CD4-positive, alpha-beta T cell treated with Interleukin-15 for 1 hour (primary cell): ENCODE measurements around the gene AHCYL1.
"Not testable (repeated sequence)": the region's sequence is repeated elsewhere in the genome, so short reads cannot be mapped to it uniquely, and the experiment has no call there.

Source experiments
- DNase-seq: peaks from one replicate; pipeline ENCODE4 v3.0.0-alpha.2; 2020

AHCYL1 gene

DNA sequence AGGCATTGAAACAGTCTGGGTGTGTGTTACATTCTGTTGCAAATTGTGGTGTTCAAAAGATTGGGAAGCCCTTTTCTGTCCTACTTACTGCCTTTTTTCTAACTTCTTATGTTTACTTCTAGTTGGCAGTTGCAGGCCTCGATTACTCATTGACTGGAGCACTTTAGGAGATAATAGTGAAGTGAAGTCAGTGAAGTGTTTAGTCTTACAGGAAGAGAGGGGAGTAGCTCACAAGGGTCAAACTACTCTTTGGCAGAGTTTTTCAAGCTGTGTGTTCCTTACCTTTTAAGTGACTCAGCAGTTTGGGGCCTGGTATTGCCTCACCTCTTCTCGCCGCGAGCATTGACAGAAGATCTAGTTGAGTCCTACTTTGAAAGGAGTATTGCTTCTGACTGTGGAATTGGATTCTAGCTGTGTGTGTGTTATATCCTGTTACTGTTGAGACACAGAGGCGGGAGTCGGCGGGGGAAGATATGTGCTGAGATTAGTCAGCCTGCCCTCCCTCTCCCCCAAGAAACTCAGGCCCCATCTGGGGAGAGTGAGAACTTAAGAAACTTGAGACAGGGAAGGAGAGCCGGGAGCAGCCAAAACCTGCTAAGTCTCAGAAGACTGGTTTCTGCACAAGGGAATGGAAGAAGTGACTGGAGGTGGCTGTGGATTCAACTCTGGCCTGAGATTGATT, 19.3 kb downstream of the AHCYL1 start:
- no peak for DNase-seq

GRCh38 chr1:110004583-110004982, 20.0 kb downstream of the AHCYL1 start:
- DNase-seq: no peak

- DNase-seq: no peak
Measured at GRCh38 chr1:110005971-110006370, 21.4 kb downstream of the AHCYL1 start.

- no peak for DNase-seq
Measured at GRCh38 chr1:110006516-110006915, 22.0 kb downstream of the AHCYL1 start.

DNA sequence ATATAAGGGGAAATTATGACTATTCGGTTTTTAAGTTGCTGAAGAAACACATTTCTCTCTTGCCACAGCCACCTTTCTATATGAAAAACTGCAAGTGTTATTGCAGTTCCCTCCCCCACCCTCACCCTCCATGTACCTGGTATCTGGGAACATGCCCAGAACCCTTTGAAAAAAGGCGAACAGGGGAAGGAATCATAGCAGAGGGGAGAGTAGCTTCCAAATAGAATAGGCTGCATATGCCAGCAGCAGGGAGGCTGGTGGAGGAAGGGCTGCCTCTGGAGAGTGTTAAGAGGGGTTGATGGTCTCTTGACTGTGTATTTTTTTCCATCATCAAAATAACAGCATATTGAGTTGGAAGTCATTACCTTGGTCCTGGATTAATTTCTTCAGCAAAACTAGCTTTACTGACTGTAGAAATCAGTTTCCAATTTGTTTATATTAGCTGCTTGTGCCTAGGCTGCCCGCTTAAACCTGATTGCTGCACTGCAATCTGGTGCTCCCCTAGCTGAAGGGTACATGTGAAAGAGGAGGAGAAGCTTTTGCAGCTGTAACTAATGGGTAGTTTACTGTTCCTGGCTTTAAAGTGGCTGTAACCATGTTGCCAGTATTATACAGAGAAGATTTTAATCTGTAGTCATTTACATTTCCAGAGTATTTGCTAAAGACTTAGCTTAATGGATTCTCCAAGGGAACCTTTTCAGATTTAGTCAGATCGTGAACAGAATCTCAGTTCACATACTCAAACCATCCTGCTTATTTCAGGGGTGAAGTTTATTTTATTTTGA, 22.7 kb downstream of the AHCYL1 start:
- DNase-seq: no peak

GRCh38 chr1:110008971-110009565, 24.5 kb downstream of the AHCYL1 start:
- no peak for DNase-seq

- DNase-seq: peak; percentile 72
Measured at GRCh38 chr1:110011527-110012041, 27.0 kb downstream of the AHCYL1 start.

DNA sequence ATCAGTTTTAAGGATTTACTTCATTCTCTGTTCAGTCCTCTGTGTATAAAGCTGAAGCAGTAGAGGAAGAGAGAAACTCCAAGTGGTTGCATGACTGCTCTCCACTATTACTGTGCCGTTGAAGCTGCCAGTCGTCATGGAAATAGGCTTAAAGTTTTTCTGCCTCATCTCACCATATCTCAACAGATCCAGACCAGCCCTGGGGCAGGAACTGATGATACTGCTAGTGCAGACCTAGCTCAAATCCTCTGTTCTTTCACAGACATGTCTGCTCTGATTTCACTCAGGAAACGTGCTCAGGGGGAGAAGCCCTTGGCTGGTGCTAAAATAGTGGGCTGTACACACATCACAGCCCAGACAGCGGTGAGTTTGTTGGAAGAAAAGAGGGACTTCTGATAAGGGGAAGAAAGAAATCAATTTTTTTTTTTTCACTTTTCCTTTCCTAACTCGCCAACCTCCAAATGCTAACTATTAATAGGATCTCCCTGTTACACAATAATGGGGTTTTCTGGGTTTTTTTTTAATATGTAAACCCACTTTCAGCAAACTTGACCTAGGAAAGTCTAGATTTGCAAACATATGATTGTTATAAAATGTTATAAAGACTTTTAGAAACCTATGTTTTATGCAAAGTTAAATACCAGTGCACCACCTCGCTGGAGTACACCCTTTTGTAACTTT, 27.7 kb downstream of the AHCYL1 start:
- DNase-seq: peak; percentile 40

DNA sequence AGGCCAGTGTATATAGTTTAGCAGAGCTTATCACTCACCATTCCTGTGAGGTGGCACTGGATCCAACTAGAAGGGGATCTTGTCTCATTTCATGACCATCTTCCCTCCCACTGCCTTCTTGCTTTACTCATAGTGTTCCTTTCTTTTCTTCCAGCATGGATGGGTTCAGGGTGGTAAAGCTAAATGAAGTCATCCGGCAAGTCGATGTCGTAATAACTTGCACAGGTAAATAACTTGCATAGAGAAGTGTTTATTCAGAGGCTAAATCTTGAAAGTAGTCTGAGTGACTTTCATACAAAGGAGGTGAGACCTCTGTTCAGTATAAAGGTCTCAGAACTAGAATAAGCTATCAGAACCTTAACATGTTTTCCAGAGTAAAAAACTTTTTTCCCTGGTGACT, 33.2 kb downstream of the AHCYL1 start:
- no peak for DNase-seq

GRCh38 chr1:110018396-110018795, 33.8 kb downstream of the AHCYL1 start:
- no peak for DNase-seq

DNA sequence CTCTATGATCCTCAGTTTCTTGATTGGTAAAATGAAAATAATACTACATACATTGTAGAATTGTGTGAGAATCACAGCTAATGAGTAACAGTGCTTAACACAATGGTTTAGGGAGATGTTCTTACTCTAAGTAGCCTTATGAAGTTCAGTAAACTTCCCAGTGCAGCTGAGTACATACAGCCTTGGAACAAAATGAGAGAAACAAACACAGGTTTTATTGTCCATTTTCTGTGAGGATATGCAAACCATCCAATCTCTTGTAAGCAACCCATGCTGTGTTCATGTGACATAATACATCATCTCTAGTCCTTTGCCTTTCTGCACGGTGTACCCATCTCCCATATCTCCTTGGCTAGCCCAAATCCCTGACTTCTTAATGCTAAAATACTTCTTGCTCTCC, 35.2 kb downstream of the AHCYL1 start:
- DNase-seq: no peak

DNA sequence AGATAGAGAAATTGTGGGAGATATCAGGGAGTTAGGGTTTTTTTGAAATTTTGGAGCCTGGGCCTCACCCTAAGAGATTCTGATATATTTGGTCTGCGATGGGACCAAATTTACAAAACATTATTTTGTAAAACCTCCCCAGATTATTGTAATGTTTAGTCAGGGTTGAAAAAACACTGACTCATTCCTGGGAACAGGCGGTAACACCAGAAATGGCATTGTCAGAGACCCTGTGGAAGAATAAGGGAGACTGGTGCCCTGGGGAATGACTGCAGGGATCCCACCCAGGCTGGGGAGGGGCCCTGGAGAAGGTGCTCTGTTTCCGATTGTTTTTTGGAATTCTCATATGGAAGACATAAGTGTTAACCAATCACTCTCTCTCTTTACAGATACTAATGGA, 36.7 kb downstream of the AHCYL1 start:
- DNase-seq: no peak

GRCh38 chr1:110024613-110025012, 40.0 kb downstream of the AHCYL1 start:
- no peak for DNase-seq

DNA sequence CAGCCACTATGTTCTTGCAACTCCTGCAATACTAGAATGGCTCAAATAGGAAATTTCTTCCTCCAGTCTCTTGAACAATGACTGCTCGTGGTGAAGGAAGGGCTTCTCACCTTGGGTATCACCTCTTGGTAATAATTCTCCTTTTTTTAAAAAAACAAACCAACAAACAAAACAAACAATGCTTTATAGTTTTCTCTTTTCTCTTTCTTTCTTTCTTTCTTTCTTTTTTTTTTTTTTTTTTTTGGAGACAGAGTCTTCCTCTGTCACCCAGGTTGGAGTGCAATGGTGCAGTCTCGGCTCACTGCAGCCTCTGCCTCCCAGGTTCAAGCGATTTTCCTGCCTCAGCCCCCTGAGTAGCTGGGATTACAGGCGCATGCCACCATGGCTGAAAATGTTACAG, 46.1 kb downstream of the AHCYL1 start:
- not testable (repeated sequence) for DNase-seq

DNA sequence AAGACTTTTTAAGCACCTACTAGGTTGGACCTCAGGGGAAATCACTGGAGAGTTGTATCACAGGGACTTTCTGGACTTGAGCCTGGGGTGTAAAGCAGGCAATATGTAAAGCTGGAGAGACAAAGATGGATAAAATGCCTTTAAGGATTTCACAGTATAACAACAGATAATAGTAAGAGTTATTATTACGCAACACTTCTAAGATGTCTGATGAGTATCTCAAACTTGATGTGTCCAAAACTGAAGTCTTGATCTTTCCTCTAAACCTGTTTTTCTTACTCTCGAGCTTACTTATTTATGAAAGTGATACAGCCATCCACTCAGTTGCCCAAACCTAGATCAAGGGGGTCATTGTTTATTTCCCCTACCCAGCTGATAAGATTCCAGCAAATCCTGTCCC, 47.8 kb downstream of the AHCYL1 start:
- DNase-seq: no peak

DNA sequence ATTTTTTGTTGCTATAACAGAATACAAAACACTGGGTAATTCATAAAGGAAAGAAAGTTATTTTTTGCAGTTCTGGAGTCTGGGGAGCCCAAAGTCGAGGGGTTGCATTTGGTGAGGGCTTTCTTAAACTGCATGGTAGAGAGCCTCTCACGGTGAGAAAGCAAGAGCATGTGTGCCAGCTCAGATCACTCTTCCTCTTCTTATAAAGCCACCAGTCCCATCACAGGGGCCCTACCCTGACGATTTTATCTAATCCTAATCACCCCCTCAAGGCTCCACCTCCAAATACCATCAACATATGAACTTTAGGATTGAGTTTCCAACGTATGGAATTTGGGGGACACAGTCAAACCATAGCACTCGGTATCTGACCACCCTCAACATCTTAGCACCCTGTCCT, 48.9 kb downstream of the AHCYL1 start:
- DNase-seq: no peak

- DNase-seq: no peak
Measured at GRCh38 chr1:110034040-110034450, 49.5 kb downstream of the AHCYL1 start.

DNA sequence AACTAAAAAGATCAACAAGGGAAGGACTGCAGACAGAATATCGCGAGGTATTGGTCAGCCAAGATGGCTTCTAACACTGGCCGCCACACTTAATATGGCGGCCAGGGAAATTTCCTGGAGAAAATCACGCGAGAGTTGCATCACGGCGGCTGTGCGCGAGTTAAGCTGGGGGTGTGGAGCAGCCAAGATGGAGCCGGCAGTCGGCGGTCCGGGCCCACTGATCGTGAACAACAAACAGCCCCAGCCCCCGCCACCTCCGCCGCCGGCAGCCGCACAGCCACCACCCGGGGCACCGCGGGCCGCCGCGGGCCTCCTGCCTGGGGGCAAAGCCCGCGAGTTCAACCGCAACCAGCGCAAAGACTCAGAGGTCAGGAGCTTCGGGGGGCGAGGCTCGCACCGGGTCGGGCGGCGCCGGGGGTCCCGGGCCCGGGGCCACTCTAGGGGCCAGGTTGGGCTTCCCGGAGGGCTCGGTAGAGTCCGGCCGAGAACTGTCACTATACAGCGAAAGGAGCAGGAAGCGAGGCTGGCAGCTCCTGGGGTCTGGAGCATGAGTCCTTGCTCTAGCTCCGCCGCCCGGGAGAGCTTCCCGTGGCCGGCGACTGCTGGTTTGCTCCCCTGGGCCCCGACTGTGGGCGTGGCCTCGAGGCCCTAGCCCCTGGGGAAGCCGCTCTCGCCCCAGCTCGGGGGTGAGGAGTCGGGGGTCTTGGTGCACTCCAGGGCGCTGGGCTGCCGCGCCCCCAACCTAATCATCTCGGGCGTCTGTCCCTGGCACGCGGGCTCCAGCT, 50.1 kb downstream of the AHCYL1 start, which contains the start of gene STRIP1:
Gene STRIP1, plus strand, starts transcription at position 174 of the 785 bp plus-strand sequence. Its CDS starts 14 bp downstream, at position 188.
- peak; percentile 96 for DNase-seq

DNA sequence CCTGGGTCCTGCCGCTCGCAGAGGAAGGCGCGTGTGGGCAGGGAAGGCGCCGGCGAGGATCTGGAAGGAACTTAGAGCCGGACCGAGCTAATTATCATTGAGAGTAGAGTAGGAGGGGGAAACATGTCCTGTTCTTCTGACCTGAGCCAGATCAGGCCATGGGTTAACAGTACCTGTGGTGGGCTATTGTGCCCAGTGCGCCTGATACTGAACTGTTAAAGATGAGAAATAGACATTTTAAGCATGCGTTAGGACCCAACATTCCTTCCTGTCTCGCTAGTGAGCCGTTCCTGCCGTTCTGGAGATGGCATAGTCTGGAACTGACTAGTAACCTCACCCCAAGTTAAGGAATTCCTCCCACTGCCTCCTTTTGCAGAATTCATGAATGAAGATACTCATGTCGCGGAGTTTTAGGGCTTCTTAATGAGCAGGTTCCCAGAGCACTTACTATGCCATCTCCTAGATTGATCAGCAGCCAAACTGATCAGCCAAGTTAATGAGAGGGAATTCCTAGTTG, 50.7 kb downstream of the AHCYL1 start:
- no peak for DNase-seq

DNA sequence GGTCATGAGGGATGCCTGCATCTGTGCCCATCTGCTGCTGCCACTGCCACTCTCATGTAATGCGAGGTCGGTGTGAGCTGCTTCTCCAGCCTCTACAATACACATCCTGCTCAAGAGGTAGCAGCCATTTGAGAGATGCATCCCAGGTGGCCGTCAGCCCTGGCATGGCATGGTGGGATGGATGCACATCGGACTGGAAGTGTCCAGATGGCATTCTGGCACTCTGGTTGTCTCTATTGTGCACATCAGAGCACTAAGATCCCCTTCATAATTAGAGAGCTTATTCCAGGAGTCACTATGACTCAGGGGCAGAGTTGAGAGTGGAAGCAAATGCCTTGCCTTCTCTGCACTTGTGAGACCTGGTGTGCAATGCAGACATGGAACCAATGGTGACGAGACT, 53.7 kb downstream of the AHCYL1 start:
- DNase-seq: no peak

DNA sequence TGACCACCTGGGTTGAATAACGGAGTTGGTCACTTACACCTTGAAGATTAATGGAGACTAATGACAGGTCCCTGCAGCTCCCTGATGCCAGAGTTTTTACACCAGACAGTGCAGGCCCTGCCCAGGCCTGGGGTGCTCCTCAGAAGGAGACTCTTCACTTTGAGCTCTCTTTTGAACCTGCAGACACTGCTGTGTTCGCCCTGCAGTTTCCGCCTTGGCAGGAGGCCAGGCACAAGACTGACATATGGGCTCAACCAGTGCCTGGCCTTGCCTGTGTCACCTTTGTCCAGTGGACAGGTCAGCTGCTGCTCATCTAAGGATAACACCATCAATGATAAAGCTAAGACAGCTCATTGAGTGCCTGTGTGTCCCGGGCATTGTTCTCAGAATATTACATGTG, 55.1 kb downstream of the AHCYL1 start:
- no peak for DNase-seq

- no peak for DNase-seq
Measured at GRCh38 chr1:110040548-110040947, 56.0 kb downstream of the AHCYL1 start.
